Mucosa of descending colon (tissue), 3 donors: Measurements from ENCODE around the gene DSCAM. TPM values are rescaled to one million over a fixed set of nuclear protein-coding genes. Genes with fewer than 3 reads are reported as not detected.

Experiments used
- ATAC-seq: fragments of 200-7000 bp; cut with Tn5 transposase; one replicate; pipeline ENCODE4 v1.9.1; 2020; ENCODE audit warnings: mild to moderate bottlenecking, moderate library complexity
- DNase-seq, 3 donors: peaks; one replicate each; pipeline ENCODE4 v3.0.0-alpha.2; 2020
- H3K36me3 ChIP-seq: fragments of 200-600 bp; one replicate; pipeline ENCODE4 v1.8.0; 2021; ENCODE audit warnings: low read depth, mild to moderate bottlenecking
- H3K4me1 ChIP-seq: fragments of 200-600 bp; one replicate; pipeline ENCODE4 v1.8.0; 2021; ENCODE audit warnings: low read depth, mild to moderate bottlenecking
- H3K4me3 ChIP-seq: fragments of 200-600 bp; one replicate; pipeline ENCODE4 v1.8.0; 2021; ENCODE audit warnings: mild to moderate bottlenecking
- H3K9me3 ChIP-seq: fragments of 200-600 bp; one replicate; pipeline ENCODE4 v1.8.0; 2021; ENCODE audit warnings: mild to moderate bottlenecking
- intact Hi-C, 2 donors: fragments of 100-400 bp; cut with DNase I in 1 of 2; cut with micrococcal nuclease in 1 of 2; formaldehyde crosslinking; loops; one replicate each; pipeline versions ENCODE4 v1.11.0 to v1.11.1; 2022; cut with DNase I, micrococcal nuclease
- total RNA-seq, 3 donors: library from RNA; stranded (reverse); fragmentation: NEBNext Ultra II Directional in 2 of 3; extraction: Animal tissue kit (Norgen Biotek cat#: 25700) in 2 of 3; gene quantifications; one replicate each; pipeline versions ENCODE4 v1.2.1 to v1.2.4, GENCODE V29; 2021 to 2023
- TF ChIP-seq, protein P1 (sequence below): fragments of 200-600 bp; IDR thresholded peaks from one replicate; pipeline ENCODE4 v1.8.0; 2022; ENCODE audit warnings: antibody characterized with exemption, mild to moderate bottlenecking
- donor health status: DM: no; HTN: no; CAD: no; lungs with moderate emphysema.
- donor health status: DM: no; HTN: no; CAD: no.
- donor health status: DM: no; HTN: yes; CAD: no.

DSCAM gene
- total RNA-seq, 3 donors from 2014 or later, result 0.35 TPM; not detected in 2

DNA sequence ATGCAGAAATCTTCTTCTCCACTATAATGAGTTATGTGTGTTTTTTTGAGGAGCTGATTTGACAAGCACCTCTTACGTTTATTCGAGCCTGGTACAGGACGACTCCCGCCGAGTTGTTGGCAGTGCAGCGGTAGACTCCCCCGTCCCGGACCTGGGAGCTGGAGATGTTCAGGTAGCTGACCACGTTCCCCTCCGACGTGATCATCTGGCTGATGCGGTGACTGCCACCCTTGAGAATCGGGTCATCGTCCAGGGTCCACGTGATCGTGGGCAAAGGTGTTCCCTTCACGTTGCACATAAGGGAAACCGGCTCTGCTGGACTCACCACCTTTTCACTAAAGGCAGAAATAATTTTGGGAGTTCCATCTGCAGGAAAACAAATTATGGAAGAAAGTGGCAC, 507.9 kb downstream of the DSCAM start:
- intact Hi-C loops, result no loop called here
- DNase-seq (no peak), ATAC-seq (no peak)
- TF ChIP-seq, protein P1, sequence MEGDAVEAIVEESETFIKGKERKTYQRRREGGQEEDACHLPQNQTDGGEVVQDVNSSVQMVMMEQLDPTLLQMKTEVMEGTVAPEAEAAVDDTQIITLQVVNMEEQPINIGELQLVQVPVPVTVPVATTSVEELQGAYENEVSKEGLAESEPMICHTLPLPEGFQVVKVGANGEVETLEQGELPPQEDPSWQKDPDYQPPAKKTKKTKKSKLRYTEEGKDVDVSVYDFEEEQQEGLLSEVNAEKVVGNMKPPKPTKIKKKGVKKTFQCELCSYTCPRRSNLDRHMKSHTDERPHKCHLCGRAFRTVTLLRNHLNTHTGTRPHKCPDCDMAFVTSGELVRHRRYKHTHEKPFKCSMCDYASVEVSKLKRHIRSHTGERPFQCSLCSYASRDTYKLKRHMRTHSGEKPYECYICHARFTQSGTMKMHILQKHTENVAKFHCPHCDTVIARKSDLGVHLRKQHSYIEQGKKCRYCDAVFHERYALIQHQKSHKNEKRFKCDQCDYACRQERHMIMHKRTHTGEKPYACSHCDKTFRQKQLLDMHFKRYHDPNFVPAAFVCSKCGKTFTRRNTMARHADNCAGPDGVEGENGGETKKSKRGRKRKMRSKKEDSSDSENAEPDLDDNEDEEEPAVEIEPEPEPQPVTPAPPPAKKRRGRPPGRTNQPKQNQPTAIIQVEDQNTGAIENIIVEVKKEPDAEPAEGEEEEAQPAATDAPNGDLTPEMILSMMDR, result no peak
- Histone ChIP-seq H3K36me3 (no peaks in the 10 kb centered on the region), H3K4me3 (no peak overlapping the region), H3K9me3 (no peaks in the 10 kb centered on the region), H3K4me1 (no peaks in the 10 kb centered on the region)

DNA sequence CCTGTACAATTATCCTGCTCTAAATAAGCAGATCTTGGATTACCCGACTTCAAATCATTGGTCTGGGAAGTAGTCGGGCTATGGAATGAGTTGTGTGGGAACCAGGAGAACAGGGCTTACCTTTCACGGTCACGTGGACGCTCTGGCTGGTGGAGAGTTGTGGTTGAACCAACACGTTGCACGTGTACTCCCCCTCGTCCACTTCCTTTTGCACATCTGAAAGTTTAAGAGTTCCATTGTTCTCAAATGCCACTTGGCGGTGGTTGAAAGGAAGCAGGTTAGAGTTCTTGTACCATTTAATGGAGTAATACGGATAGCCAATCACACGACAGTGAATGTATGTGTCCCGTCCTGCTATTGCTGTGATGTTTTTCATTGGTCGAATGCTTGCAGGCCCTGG, 509.0 kb downstream of the DSCAM start:
- Histone ChIP-seq H3K4me3 (no peak overlapping the region), H3K9me3 (no peaks in the 10 kb centered on the region), H3K4me1 (no peaks in the 10 kb centered on the region), H3K36me3 (no peaks in the 10 kb centered on the region)
- TF ChIP-seq, protein P1, result no peak
- DNase-seq, result no peak
- ATAC-seq, result no peak
- intact Hi-C loops, result no loop called here

DNA sequence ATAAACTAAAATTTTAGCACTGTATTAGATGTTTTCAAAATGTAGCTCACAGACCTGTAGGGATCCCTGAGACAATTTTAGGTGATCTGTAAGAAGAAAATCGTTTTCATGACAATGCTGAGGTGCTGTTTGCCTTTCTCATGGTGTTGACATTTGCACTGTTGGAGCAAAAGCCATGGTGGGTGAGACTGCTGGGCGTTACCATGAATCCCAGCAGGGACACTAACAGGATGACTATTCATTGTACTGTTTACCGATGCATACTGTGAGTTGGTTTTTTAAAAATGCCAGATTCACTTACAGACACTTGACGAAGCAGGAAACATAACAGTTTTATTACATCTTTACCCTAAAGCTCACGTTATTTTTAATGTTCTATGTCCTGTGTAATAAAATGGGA, 511.3 kb downstream of the DSCAM start:
- Histone ChIP-seq H3K4me3 (no peak overlapping the region), H3K36me3 (no peaks in the 10 kb centered on the region), H3K9me3 (no peaks in the 10 kb centered on the region), H3K4me1 (no peaks in the 10 kb centered on the region)
- TF ChIP-seq, protein P1, result no peak
- intact Hi-C loops, result no loop called here
- DNase-seq (no peak), ATAC-seq (no peak)

DNA sequence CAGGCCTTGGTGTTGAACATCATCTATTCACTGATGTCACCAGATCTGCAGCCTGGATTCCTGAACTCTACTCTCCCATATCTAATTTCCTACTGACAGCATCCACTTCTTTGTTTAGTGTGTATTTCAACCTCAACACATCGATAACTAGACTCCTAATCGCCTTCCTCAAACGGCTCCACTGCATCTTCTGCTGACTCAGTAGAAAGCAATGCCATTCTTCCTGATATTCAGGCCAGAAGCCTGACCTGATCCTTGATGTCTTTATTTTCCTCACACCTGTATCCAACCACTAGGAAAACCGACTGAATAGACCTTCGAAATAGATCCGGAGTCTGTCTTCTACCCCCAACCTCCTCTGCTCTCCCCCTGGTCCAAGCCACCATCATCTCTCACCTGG, 512.8 kb downstream of the DSCAM start:
- intact Hi-C loops, result no loop called here
- Histone ChIP-seq H3K4me1 (no peaks in the 10 kb centered on the region), H3K9me3 (no peaks in the 10 kb centered on the region), H3K36me3 (no peaks in the 10 kb centered on the region), H3K4me3 (no peak overlapping the region)
- TF ChIP-seq, protein P1, result no peak
- ATAC-seq, result no peak
- no peak for DNase-seq

DNA sequence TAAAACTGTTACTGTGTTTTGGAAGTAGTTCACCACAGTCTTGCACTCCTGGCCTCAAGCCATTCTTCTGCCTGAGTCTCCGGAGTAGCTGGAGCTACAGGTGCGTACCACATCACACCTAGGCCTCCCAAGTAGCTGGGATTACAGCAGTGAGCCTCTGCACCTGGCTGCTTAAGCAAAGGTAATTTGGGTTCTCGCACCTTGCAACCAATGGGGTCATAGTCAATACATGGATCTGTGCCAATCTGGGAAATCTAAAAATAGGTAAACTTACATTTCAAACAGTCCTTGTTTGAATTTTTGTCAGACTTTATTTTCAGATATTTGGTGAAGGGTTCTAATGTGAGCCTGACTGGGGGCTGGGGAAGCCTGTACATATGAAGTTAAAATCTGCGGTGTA, 513.2 kb downstream of the DSCAM start:
- intact Hi-C loops, result no loop called here
- DNase-seq (no peak), ATAC-seq (no peak)
- Histone ChIP-seq H3K9me3 (no peaks in the 10 kb centered on the region), H3K4me1 (no peaks in the 10 kb centered on the region), H3K4me3 (no peak overlapping the region), H3K36me3 (no peaks in the 10 kb centered on the region)
- TF ChIP-seq, protein P1, result no peak

DNA sequence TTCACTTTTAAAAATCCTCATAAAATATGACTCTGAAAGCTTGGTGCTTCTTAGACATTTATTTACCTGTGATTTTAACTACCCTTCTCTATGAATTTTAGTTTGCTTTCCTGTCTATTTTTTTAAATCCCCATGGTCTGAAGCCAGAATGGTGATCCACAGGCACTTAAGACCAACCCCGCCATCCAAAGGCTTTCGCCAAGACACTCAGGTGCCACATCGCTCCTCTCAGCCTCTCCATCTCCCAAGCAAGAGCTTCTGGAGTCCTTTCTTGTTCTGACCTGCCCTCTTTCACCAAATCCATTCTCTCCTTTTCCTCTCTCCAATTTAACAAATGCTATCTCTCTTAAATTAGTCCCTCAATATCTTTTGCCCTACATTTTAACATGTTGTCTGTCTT, 515.2 kb downstream of the DSCAM start:
- no peak overlapping the region for H3K4me3 ChIP-seq
- ATAC-seq, result no peak
- H3K36me3 ChIP-seq, result no peaks in the 10 kb centered on the region
- TF ChIP-seq, protein P1, result no peak
- intact Hi-C loops, result no loop called here
- no peaks in the 10 kb centered on the region for H3K4me1 ChIP-seq
- no peaks in the 10 kb centered on the region for H3K9me3 ChIP-seq
- DNase-seq, result no peak
